K562 (cell line): ENCODE measurements around the gene ARHGEF7. TPM values are rescaled to one million over a fixed set of nuclear protein-coding genes. Genes with fewer than 3 reads are reported as not detected.

Experiments
- ATAC-seq: fragments of 200-7000 bp; cut with Tn5 transposase; 3 replicates; pipeline ENCODE4 v1.9.1; 2020; ENCODE audit warnings: moderate library complexity
- BruUV-seq: library from RNA; stranded (reverse); fragments of 400-500 nt; replicated peaks from 2 replicates; lab custom pipeline; 2021; lab: Mats Ljungman, UMichigan
- CTCF ChIA-PET: fragments of 300-600 bp; formaldehyde crosslinking; extraction: SDS; loops from one replicate; lab custom pipeline; 2021; ENCODE audit warnings: low intra/inter-chr PET ratio; lab: Yijun Ruan, JAX
- POLR2A ChIA-PET: fragments of 300-600, 350-650 bp; sonication (Branson Sonifier 250); formaldehyde crosslinking; extraction: SDS; loops from one replicate; lab custom pipeline; 2021; ENCODE audit warnings: antibody characterized with exemption, inconsistent platforms; lab: Yijun Ruan, JAX
- DNase-seq, 4 experiments: peaks; one replicate each; pipeline versions ENCODE4 v3.0.0 to v3.0.0-alpha.2; 2011 to 2018; ENCODE audit warnings: low spot score in 3 of 4, mixed read lengths in 3 of 4; ENCODE audit errors: extremely low read depth in 1 of 4
- FAIRE-seq: peaks from 2 replicates; lab custom pipeline; 2011; peaks lifted over from hg19 to GRCh38; lab: Jason Lieb, UNC
- H2AFZ ChIP-seq: 2 replicates; pipeline ENCODE4 v1.6.0; 2011; ENCODE audit warnings: low read depth, low read length, control low read depth, inconsistent platforms
- H3K27ac ChIP-seq: fragments of 200-600 bp; 3 replicates; pipeline ENCODE4 v1.8.0; 2011; ENCODE audit warnings: low read depth, mild to moderate bottlenecking, control low read depth, inconsistent platforms, low read length, moderate library complexity, mixed read lengths; ENCODE audit errors: extremely low read depth
- H3K27me3 ChIP-seq, 2 experiments: fragments of 300-600 bp in 1 of 2; 2 replicates in 1 of 2; 3 replicates in 1 of 2; pipeline versions ENCODE4 v1.6.0 to v1.8.0; 2011; ENCODE audit warnings: inconsistent platforms in 2 of 2, low read length in 2 of 2, mild to moderate bottlenecking in 1 of 2, mixed read lengths in 1 of 2, moderate library complexity in 1 of 2; ENCODE audit not compliant: control insufficient read depth in 2 of 2, insufficient read depth in 2 of 2
- H3K36me3 ChIP-seq: fragments of 300-600 bp; 3 replicates; pipeline ENCODE4 v1.8.0; 2011; ENCODE audit warnings: mild to moderate bottlenecking, low read length, inconsistent platforms; ENCODE audit not compliant: control insufficient read depth, insufficient read depth
- H3K4me1 ChIP-seq, 2 experiments: fragments of 200-600 bp in 1 of 2; replicated peaks in 1 of 2; 2 replicates in 1 of 2; 3 replicates in 1 of 2; pipeline versions ENCODE4 v1.5.1 to v1.8.0; 2011; ENCODE audit warnings: inconsistent platforms in 2 of 2, low read length in 2 of 2, mild to moderate bottlenecking in 1 of 2, mixed read lengths in 1 of 2, moderate library complexity in 1 of 2; ENCODE audit not compliant: control insufficient read depth in 2 of 2, insufficient read depth in 2 of 2
- H3K4me2 ChIP-seq: 2 replicates; pipeline ENCODE4 v1.6.1; 2011; ENCODE audit warnings: low read length, control low read depth, inconsistent platforms, mixed read lengths; ENCODE audit not compliant: insufficient read depth
- H3K4me3 ChIP-seq: fragments of 200-600 bp; sonication (generic), shearing (Covaris generic); 2 replicates; pipeline ENCODE4 v1.5.1; 2016; ENCODE audit warnings: control low read depth, inconsistent platforms
- H3K79me2 ChIP-seq: fragments of 200-600 bp; 3 replicates; pipeline ENCODE4 v1.8.0; 2011; ENCODE audit warnings: low read length, inconsistent platforms; ENCODE audit not compliant: control insufficient read depth, insufficient read depth
- H3K9ac ChIP-seq, 2 experiments: 2 replicates each; pipeline versions ENCODE4 v1.6.0 to v1.6.1; 2011; ENCODE audit warnings: low read depth in 2 of 2, low read length in 2 of 2, control low read depth in 1 of 2, inconsistent platforms in 1 of 2, mild to moderate bottlenecking in 1 of 2, mixed read lengths in 1 of 2; ENCODE audit not compliant: insufficient read depth in 1 of 2
- H3K9me1 ChIP-seq: one replicate; pipeline ENCODE4 v1.6.0; 2011; ENCODE audit warnings: inconsistent platforms, mild to moderate bottlenecking, low read length, moderate library complexity; ENCODE audit not compliant: control insufficient read depth, insufficient read depth
- H3K9me3 ChIP-seq: replicated peaks from 2 replicates; pipeline ENCODE4 v1.5.1; 2011; ENCODE audit warnings: low read depth, low read length, inconsistent platforms; ENCODE audit not compliant: control insufficient read depth, insufficient read depth
- H4K20me1 ChIP-seq: replicated peaks from 2 replicates; pipeline ENCODE4 v1.6.1; 2011; ENCODE audit warnings: low read length, inconsistent platforms, mixed read lengths; ENCODE audit not compliant: control insufficient read depth, insufficient read depth
- CBX3 ChIP-seq, 2 experiments: IDR thresholded peaks; 1 replicate in 1 of 2; 2 replicates in 1 of 2; pipeline ENCODE4 v1.6.1; 2012; ENCODE audit warnings: inconsistent platforms in 2 of 2, low read length in 2 of 2, borderline replicate concordance in 1 of 2, control low read depth in 1 of 2
- CXXC5 ChIP-seq: fragments of 250-450 bp; sonication (Bioruptor Pico); IDR thresholded peaks from 2 replicates; pipeline ENCODE4 v1.8.0; 2022; ENCODE audit warnings: inconsistent platforms, mild to moderate bottlenecking, moderate library complexity
- E2F8 ChIP-seq: fragments of 450-650 bp; IDR thresholded peaks from 2 replicates; pipeline ENCODE4 v1.7.1; 2018; ENCODE audit warnings: mild to moderate bottlenecking, low read depth; ENCODE audit not compliant: partially characterized antibody
- LCOR ChIP-seq: sonication (generic); formaldehyde crosslinking; IDR thresholded peaks from 2 replicates; pipeline ENCODE4 v1.8.0; 2022; ENCODE audit warnings: mild to moderate bottlenecking, missing genetic modification reagents
- MCM5 ChIP-seq: fragments of 450-650 bp; IDR thresholded peaks from 2 replicates; pipeline ENCODE4 v1.6.1; 2016; ENCODE audit warnings: low read depth
- NR2F6 ChIP-seq: fragments of 450-650 bp; formaldehyde crosslinking; IDR thresholded peaks from 2 replicates; pipeline ENCODE4 v1.4.0; 2020; ENCODE audit warnings: mild to moderate bottlenecking
- POLR2AphosphoS5 ChIP-seq: IDR thresholded peaks from 2 replicates; pipeline ENCODE4 v1.6.1; 2011; ENCODE audit warnings: mild to moderate bottlenecking, low read depth, low read length, moderate library complexity; ENCODE audit not compliant: control insufficient read depth, insufficient read depth
- STAG1 ChIP-seq: sonication (generic); formaldehyde crosslinking; IDR thresholded peaks from 2 replicates; pipeline ENCODE4 v1.5.0; 2020; ENCODE audit warnings: missing genetic modification reagents, borderline replicate concordance
- ZEB2 ChIP-seq: fragments of 450-650 bp; IDR thresholded peaks from 2 replicates; pipeline ENCODE4 v1.6.1; 2016
- ZNF76 ChIP-seq: fragments of 250-450 bp; sonication (Bioruptor Pico); IDR thresholded peaks from 2 replicates; pipeline ENCODE4 v1.4.0; 2020; ENCODE audit warnings: mild to moderate bottlenecking, moderate library complexity, borderline replicate concordance
- WGBS: fragments of 100-300 bp; shearing (Covaris generic); methylation state at CpG from one replicate; pipeline ENCODE4 v1.1.6; 2016; ENCODE audit warnings: low coverage, mixed read lengths; ENCODE audit not compliant: insufficient coverage; ENCODE audit errors: missing lambda C conversion rate; 5-methylcytosine and 5-hydroxymethylcytosine counted together
- in situ Hi-C: fragments of 300-500 bp; cut with MboI; formaldehyde crosslinking; loops from 4 replicates; pipeline ENCODE4 v1.15.0; 2018; ENCODE audit warnings: inconsistent platforms, mixed read lengths
- intact Hi-C: fragments of 100-400 bp; cut with micrococcal nuclease; formaldehyde crosslinking; loops from 2 replicates; pipeline ENCODE4 v1.14.2; 2022
- polyA plus RNA-seq, 8 experiments: library from polyadenylated mRNA; depleted of rRNA in 4 of 8; stranded (reverse) in 5 of 8; unstranded in 3 of 8; fragments of >200 nt; fragmentation: Nextera tagmentation in 2 of 8; fragmentation: Illumina TruSeq in 1 of 8; extraction: Ambion mirVana in 2 of 8; extraction: Trizol in 1 of 8; gene quantifications; 2 replicates each; pipeline versions ENCODE4 v1.2.1 to v1.2.3, GENCODE V29; 2011 to 2014; ENCODE audit warnings: inconsistent platforms in 1 of 8, missing spikeins in 1 of 8
- total RNA-seq, 7 experiments: library from RNA; depleted of rRNA in 6 of 7; stranded (reverse); fragments of >200 nt in 6 of 7; fragmentation: Illumina TruSeq in 2 of 7; extraction: Trizol in 2 of 7; gene quantifications; 2 replicates each; pipeline versions ENCODE4 v1.2.1 to v1.2.3, GENCODE V29; 2011 to 2021; ENCODE audit warnings: low replicate concordance in 1 of 7
- TF ChIP-seq, protein P1 (sequence below): fragments of 250-450 bp; sonication (Bioruptor Pico); IDR thresholded peaks from 2 replicates; pipeline ENCODE4 v1.5.1; 2021; ENCODE audit warnings: mild to moderate bottlenecking

The ARHGEF7 gene
- total and polyA plus RNA-seq, 9 of the 15 experiments (the other 6 are each of a cell fraction or from before 2014, with no cell fraction given) = 2.1 to 26.8 (median 17.5) TPM

DNA sequence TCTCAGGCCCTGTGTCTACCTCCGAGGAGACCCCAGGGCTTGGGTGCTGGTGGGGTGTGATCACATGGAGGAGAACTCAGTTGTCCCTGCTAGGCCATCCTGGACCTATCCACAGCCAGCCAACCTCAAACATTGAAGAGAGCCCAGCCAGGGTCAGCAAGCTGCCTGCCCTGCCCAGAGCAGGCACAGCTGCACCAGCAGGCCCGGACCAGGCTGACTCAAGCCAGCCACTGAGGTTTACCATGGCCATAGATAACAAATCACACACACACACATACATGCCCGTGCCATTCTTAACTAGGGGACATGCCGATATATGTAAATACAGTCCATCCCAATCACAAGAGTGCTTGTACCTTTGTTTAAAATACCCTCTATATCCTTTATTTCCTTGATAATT is 8.1 kb downstream of the ARHGEF7 start (continued):
- no peak for TF ChIP-seq ZEB2
- no peak for TF ChIP-seq CXXC5 (CRISPR knock-in tag)
- TF ChIP-seq ZNF76 (CRISPR knock-in tag) = no peak
- TF ChIP-seq MCM5 = no peak
- TF ChIP-seq NR2F6 (CRISPR knock-in tag) = no peak
- no peak for TF ChIP-seq STAG1 (CRISPR knock-in tag)
- TF ChIP-seq CBX3 (IDR thresholded peaks at IDR 0.05; ENCODE audit: borderline replicate concordance in 1 of 2, low read length in 2 of 2) = no peak
- no peak for TF ChIP-seq LCOR (CRISPR knock-in tag)

DNA sequence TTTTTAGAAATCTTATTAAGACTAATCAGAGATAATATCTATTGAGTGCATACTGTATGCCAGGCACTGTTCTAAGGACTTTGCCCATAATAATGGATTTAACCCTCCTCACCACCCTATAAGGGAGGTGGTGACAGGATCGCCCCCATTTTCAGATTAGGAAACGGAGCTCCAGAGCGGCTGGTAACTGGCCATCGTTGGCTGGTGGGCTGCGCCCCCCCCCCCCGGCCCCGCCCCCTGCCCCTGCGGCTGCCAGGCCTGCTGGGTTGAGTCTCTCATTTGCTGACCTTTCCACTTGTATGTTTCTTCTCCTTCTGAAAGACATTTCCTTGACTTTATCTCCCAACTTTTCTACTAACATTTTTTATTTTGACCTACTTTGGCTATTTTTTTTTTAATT is 8.5 kb downstream of the ARHGEF7 start:
- BruUV-seq = no TSS peak
- FAIRE-seq (no peak), ATAC-seq (no peak), DNase-seq (no peak)
- Histone ChIP-seq H3K9ac (no peak overlapping the region), H3K36me3 (no peaks in the 10 kb centered on the region), H3K4me3 (no peak overlapping the region), H3K27ac (no peak overlapping the region), H3K4me1 (no peaks in the 10 kb centered on the region; a peak in 1 of 5 replicates), H3K27me3 (peaks cover 9 to 50% of the 10 kb centered on the region in 2 experiments; a peak in 4 of 5 replicates), H3K79me2 (no peaks in the 10 kb centered on the region), H3K9me3 (no peaks in the 10 kb centered on the region), H2AFZ (no peak overlapping the region), H3K4me2 (no peak overlapping the region), H3K9me1 (no peaks in the 10 kb centered on the region), H4K20me1 (no peaks in the 10 kb centered on the region)
- TF ChIP-seq E2F8 (no peak), POLR2AphosphoS5 (no peak)
- TF ChIP-seq, protein P1, sequence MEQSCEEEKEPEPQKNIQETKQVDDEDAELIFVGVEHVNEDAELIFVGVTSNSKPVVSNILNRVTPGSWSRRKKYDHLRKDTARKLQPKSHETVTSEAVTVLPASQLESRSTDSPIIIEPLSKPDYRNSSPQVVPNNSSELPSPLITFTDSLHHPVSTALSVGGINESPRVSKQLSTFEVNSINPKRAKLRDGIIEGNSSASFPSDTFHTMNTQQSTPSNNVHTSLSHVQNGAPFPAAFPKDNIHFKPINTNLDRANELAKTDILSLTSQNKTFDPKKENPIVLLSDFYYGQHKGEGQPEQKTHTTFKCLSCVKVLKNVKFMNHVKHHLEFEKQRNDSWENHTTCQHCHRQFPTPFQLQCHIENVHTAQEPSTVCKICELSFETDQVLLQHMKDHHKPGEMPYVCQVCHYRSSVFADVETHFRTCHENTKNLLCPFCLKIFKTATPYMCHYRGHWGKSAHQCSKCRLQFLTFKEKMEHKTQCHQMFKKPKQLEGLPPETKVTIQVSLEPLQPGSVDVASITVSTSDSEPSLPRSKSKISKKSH (CRISPR knock-in tag) = no peak
- no CpG with 5 or more reads among the region's 8 CpGs for WGBS
- in situ Hi-C loops = no loop called here
- POLR2A ChIA-PET = no interaction called here
- intact Hi-C loops = no loop called here
- CTCF ChIA-PET = no interaction called here
